ENCODE data around the gene ATL3.

ATL3 gene

DNA sequence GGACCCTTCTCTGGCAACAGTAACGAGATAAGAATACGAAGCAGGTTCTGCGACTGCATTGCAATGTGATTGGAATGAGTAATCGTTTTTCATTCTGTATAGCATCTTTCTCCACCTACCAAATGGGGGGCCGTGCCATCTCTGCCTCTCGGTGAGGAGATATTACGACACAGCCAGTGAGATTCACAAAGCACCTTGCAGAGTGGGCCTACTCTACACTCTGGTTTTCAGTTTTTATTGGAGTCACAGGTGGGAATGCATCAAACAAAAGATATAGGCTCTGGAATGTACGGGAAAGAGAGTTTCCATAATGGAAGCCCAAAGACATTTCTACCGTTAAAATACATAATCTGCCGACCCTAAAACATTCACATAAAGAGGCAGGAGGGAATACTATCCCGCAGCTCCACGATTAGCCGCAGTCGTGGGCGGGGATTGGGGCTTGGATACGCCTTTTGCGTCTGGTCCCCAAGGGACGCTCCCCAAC, 9.7 kb upstream of the ATL3 start:
- Histone ChIP-seq H3K9me3 (ENCODE audit: control insufficient read depth, insufficient read depth, low read depth, low read length) (no peaks in the 10 kb centered on the region), H3K36me3 (ENCODE audit: control insufficient read depth, insufficient read depth, low read length) (no peaks in the 10 kb centered on the region), H3K4me3 (ENCODE audit: low read depth, low read length) (peak overlapping the region; percentile 78), H3K9ac (ENCODE audit: low read length) (peak overlapping the region; percentile 18), H3K27ac (ENCODE audit: low read depth, low read length) (no peak overlapping the region), H3K27me3 (ENCODE audit: control insufficient read depth, insufficient read depth, low read length) (no peaks in the 10 kb centered on the region), H3K4me1 (ENCODE audit: control insufficient read depth, insufficient read depth, low read length) (peaks cover 15% of the 10 kb centered on the region)

DNA sequence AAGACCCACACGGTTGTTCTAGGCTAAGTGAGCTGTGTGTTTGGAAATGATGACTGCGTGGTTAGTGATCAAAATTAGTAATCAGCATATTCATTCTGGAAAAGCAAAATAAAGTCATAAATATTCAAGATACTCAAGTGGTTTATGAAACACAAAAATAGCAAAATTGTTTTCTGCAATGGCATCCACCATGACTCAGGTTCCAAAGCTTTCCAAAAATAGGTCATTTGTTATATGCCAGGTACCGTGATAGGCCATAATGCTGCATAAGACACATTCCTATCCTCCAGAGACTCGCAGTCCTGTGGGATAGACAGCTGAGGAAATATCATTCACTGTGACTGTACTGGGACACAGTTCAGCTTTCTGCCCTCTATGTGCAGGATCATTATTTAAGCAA, 2.4 kb upstream of the ATL3 start:
- peaks cover 7% of the 10 kb centered on the region; the same call in 1 of the 2 replicates for H3K4me1 ChIP-seq (ENCODE audit: control insufficient read depth, insufficient read depth, low read length)
- H3K9me3 ChIP-seq (ENCODE audit: control insufficient read depth, insufficient read depth, low read depth, low read length) = no peaks in the 10 kb centered on the region
- no peaks in the 10 kb centered on the region; the same call in 1 of the 2 replicates for H3K27me3 ChIP-seq (ENCODE audit: control insufficient read depth, insufficient read depth, low read length)
- no peak overlapping the region for H3K4me3 ChIP-seq (ENCODE audit: low read depth, low read length)
- H3K27ac ChIP-seq (ENCODE audit: low read depth, low read length) = no peak overlapping the region
- no peak overlapping the region for H3K9ac ChIP-seq (ENCODE audit: low read length)
- no peaks in the 10 kb centered on the region for H3K36me3 ChIP-seq (ENCODE audit: control insufficient read depth, insufficient read depth, low read length)

GRCh38 chr11:63672936-63673539, 1.9 kb upstream of the ATL3 start:
- Histone ChIP-seq H3K4me3 (ENCODE audit: low read depth, low read length) (no peak overlapping the region), H3K9ac (ENCODE audit: low read length) (no peak overlapping the region), H3K27ac (ENCODE audit: low read depth, low read length) (no peak overlapping the region), H3K36me3 (ENCODE audit: control insufficient read depth, insufficient read depth, low read length) (no peaks in the 10 kb centered on the region), H3K9me3 (ENCODE audit: control insufficient read depth, insufficient read depth, low read depth, low read length) (no peaks in the 10 kb centered on the region), H3K4me1 (ENCODE audit: control insufficient read depth, insufficient read depth, low read length) (peaks cover 12% of the 10 kb centered on the region), H3K27me3 (ENCODE audit: control insufficient read depth, insufficient read depth, low read length) (no peaks in the 10 kb centered on the region; the same call in 1 of the 2 replicates)

DNA sequence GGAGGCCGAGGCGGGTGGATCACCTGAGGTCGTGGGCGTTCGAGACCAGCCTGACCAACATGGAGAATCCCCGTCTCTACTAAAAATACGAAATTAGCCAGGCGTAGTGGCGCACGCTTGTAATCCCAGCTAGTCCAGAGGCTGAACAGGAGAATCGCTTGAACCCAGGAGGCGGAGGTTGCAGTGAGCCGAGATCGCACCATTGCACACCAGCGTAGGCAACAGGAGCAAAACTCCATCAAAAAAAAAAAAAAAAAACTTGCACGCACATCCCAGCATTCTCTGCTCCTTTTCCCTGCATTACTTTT, 934 bp upstream of the ATL3 start:
- no peaks in the 10 kb centered on the region for H3K9me3 ChIP-seq (ENCODE audit: control insufficient read depth, insufficient read depth, low read depth, low read length)
- H3K36me3 ChIP-seq (ENCODE audit: control insufficient read depth, insufficient read depth, low read length) = no peaks in the 10 kb centered on the region
- H3K27me3 ChIP-seq (ENCODE audit: control insufficient read depth, insufficient read depth, low read length) = no peaks in the 10 kb centered on the region; the same call in 1 of the 2 replicates
- H3K4me3 ChIP-seq (ENCODE audit: low read depth, low read length) = no peak overlapping the region; the same call in 1 of the 2 replicates
- no peak overlapping the region for H3K27ac ChIP-seq (ENCODE audit: low read depth, low read length)
- no peak overlapping the region for H3K9ac ChIP-seq (ENCODE audit: low read length)
- H3K4me1 ChIP-seq (ENCODE audit: control insufficient read depth, insufficient read depth, low read length) = peaks cover 15% of the 10 kb centered on the region

GRCh38 chr11:63670433-63671321, 499 bp downstream of the ATL3 start:
- H3K9ac ChIP-seq (ENCODE audit: low read length) = peak overlapping the region; percentile 63
- H3K9me3 ChIP-seq (ENCODE audit: control insufficient read depth, insufficient read depth, low read depth, low read length) = no peaks in the 10 kb centered on the region
- H3K36me3 ChIP-seq (ENCODE audit: control insufficient read depth, insufficient read depth, low read length) = no peaks in the 10 kb centered on the region
- H3K4me1 ChIP-seq (ENCODE audit: control insufficient read depth, insufficient read depth, low read length) = peaks cover 15% of the 10 kb centered on the region
- H3K4me3 ChIP-seq (ENCODE audit: low read depth, low read length) = peak overlapping the region; percentile 67
- no peaks in the 10 kb centered on the region; the same call in 1 of the 2 replicates for H3K27me3 ChIP-seq (ENCODE audit: control insufficient read depth, insufficient read depth, low read length)
- peak overlapping the region; percentile 84 for H3K27ac ChIP-seq (ENCODE audit: low read depth, low read length)

DNA sequence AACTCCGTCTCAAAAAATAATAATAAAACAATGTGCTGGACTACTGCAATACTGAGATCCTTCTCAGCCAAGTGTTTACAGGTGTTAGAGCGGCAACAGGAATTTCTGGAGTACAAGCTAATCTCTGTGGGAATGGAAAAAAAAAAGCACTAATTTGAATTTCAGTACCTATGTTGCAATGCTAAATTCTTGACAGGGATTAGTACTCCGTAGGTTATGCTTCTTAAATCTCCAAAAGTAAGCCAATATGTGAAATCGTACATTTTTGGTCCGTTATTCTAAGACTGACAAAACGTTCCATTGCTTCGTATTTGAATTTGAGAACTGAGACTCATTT, 1.1 kb downstream of the ATL3 start:
- H3K27ac ChIP-seq (ENCODE audit: low read depth, low read length) = no peak overlapping the region
- H3K36me3 ChIP-seq (ENCODE audit: control insufficient read depth, insufficient read depth, low read length) = no peaks in the 10 kb centered on the region
- peaks cover 15% of the 10 kb centered on the region for H3K4me1 ChIP-seq (ENCODE audit: control insufficient read depth, insufficient read depth, low read length)
- no peaks in the 10 kb centered on the region; the same call in 1 of the 2 replicates for H3K27me3 ChIP-seq (ENCODE audit: control insufficient read depth, insufficient read depth, low read length)
- H3K9me3 ChIP-seq (ENCODE audit: control insufficient read depth, insufficient read depth, low read depth, low read length) = no peaks in the 10 kb centered on the region
- H3K9ac ChIP-seq (ENCODE audit: low read length) = peak overlapping the region; percentile 63
- H3K4me3 ChIP-seq (ENCODE audit: low read depth, low read length) = peak overlapping the region; percentile 67

- Histone ChIP-seq H3K4me1 (ENCODE audit: control insufficient read depth, insufficient read depth, low read length) (peaks cover 15% of the 10 kb centered on the region), H3K9me3 (ENCODE audit: control insufficient read depth, insufficient read depth, low read depth, low read length) (no peaks in the 10 kb centered on the region), H3K9ac (ENCODE audit: low read length) (no peak overlapping the region), H3K27ac (ENCODE audit: low read depth, low read length) (no peak overlapping the region), H3K4me3 (ENCODE audit: low read depth, low read length) (no peak overlapping the region), H3K36me3 (ENCODE audit: control insufficient read depth, insufficient read depth, low read length) (no peaks in the 10 kb centered on the region), H3K27me3 (ENCODE audit: control insufficient read depth, insufficient read depth, low read length) (no peaks in the 10 kb centered on the region; the same call in 1 of the 2 replicates)
These were observed 3.0 kb downstream of the ATL3 start for GRCh38 chr11:63667995-63668795.

DNA sequence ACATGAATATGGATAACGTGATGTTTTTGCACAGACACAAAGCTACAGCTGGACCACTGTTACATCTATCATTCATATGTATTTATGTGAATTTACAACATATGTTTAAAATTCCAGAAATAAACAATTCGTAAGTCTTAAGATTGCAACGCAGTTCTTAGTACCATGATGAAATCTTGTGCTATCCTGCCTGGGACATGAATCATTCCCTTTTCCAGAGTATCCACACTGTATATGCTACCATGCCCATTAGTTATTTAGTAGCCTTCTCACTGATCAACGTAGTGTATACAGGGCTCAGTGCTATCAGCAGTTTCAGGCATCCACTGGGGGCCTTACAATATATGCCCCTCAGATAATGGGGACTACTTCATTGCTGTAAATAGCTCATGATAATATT, 4.3 kb downstream of the ATL3 start:
- peaks cover 15% of the 10 kb centered on the region for H3K4me1 ChIP-seq (ENCODE audit: control insufficient read depth, insufficient read depth, low read length)
- no peak overlapping the region for H3K9ac ChIP-seq (ENCODE audit: low read length)
- H3K27ac ChIP-seq (ENCODE audit: low read depth, low read length) = no peak overlapping the region
- no peaks in the 10 kb centered on the region for H3K27me3 ChIP-seq (ENCODE audit: control insufficient read depth, insufficient read depth, low read length)
- no peak overlapping the region for H3K4me3 ChIP-seq (ENCODE audit: low read depth, low read length)
- no peaks in the 10 kb centered on the region for H3K36me3 ChIP-seq (ENCODE audit: control insufficient read depth, insufficient read depth, low read length)
- no peaks in the 10 kb centered on the region for H3K9me3 ChIP-seq (ENCODE audit: control insufficient read depth, insufficient read depth, low read depth, low read length)

GRCh38 chr11:63663809-63664208, 7.4 kb downstream of the ATL3 start:
- no peak overlapping the region for H3K27ac ChIP-seq (ENCODE audit: low read depth, low read length)
- no peak overlapping the region for H3K9ac ChIP-seq (ENCODE audit: low read length)

GRCh38 chr11:63660972-63661371, 10.2 kb downstream of the ATL3 start:
- Histone ChIP-seq H3K9ac (ENCODE audit: low read length) (no peak overlapping the region), H3K4me3 (ENCODE audit: low read depth, low read length) (no peak overlapping the region), H3K27me3 (ENCODE audit: control insufficient read depth, insufficient read depth, low read length) (no peaks in the 10 kb centered on the region), H3K9me3 (ENCODE audit: control insufficient read depth, insufficient read depth, low read depth, low read length) (no peaks in the 10 kb centered on the region), H3K36me3 (ENCODE audit: control insufficient read depth, insufficient read depth, low read length) (peaks cover 11% of the 10 kb centered on the region), H3K27ac (ENCODE audit: low read depth, low read length) (no peak overlapping the region), H3K4me1 (ENCODE audit: control insufficient read depth, insufficient read depth, low read length) (no peaks in the 10 kb centered on the region)

More at GRCh38 chr11:63663809-63664208, 7.4 kb downstream of the ATL3 start:
- no peak overlapping the region for H3K4me3 ChIP-seq (ENCODE audit: low read depth, low read length)
- no peaks in the 10 kb centered on the region for H3K9me3 ChIP-seq (ENCODE audit: control insufficient read depth, insufficient read depth, low read depth, low read length)
- H3K36me3 ChIP-seq (ENCODE audit: control insufficient read depth, insufficient read depth, low read length) = no peaks in the 10 kb centered on the region; the same call in 1 of the 2 replicates
- no peaks in the 10 kb centered on the region for H3K27me3 ChIP-seq (ENCODE audit: control insufficient read depth, insufficient read depth, low read length)
- H3K4me1 ChIP-seq (ENCODE audit: control insufficient read depth, insufficient read depth, low read length) = peaks cover 9% of the 10 kb centered on the region
